H1 (cell line): Measurements from ENCODE around the gene JAKMIP3. TPM values are rescaled to one million over a fixed set of nuclear protein-coding genes. Genes with fewer than 3 reads are reported as not detected.

ENCODE experiments used
- CTCF ChIA-PET: fragments of 300-600 bp; sonication (Branson Sonifier 250); formaldehyde crosslinking; loops from one replicate; lab custom pipeline; 2021; ENCODE audit not compliant: partially characterized antibody; lab: Charles Lee
- POLR2A ChIA-PET: fragments of 300-600 bp; sonication (Branson Sonifier 250); formaldehyde crosslinking; loops from one replicate; lab custom pipeline; 2021; ENCODE audit warnings: inconsistent platforms; ENCODE audit not compliant: partially characterized antibody; lab: Charles Lee
- DNase-seq, 2 experiments: peaks; one replicate each; pipeline versions ENCODE4 v3.0.0 to v3.0.0-alpha.2; 2010 to 2022; ENCODE audit warnings: low spot score in 2 of 2, low read depth in 1 of 2, mixed read lengths in 1 of 2
- FAIRE-seq: peaks from 2 replicates; lab custom pipeline; 2011; peaks lifted over from hg19 to GRCh38; lab: Jason Lieb, UNC
- H2AFZ ChIP-seq: 2 replicates; pipeline ENCODE4 v1.8.1; 2012; ENCODE audit warnings: low read length, inconsistent platforms
- H2AK5ac ChIP-seq: 2 replicates; pipeline ENCODE4 v1.6.1; 2013; ENCODE audit warnings: low read depth, low read length
- H2BK120ac ChIP-seq: replicated peaks from 2 replicates; pipeline ENCODE3; 2013; ENCODE audit warnings: low read depth, low read length, inconsistent platforms
- H2BK12ac ChIP-seq: 2 replicates; pipeline ENCODE4 v1.6.1; 2013; ENCODE audit warnings: low read depth, low read length
- H2BK15ac ChIP-seq: 2 replicates; pipeline ENCODE4 v1.6.1; 2013; ENCODE audit warnings: low read length
- H2BK20ac ChIP-seq: 2 replicates; pipeline ENCODE4 v1.6.1; 2013; ENCODE audit warnings: low read length
- H2BK5ac ChIP-seq: 2 replicates; pipeline ENCODE4 v1.6.1; 2013; ENCODE audit warnings: low read depth, low read length
- H3K14ac ChIP-seq: 2 replicates; pipeline ENCODE4 v1.6.1; 2013; ENCODE audit warnings: inconsistent platforms; ENCODE audit not compliant: insufficient read length
- H3K18ac ChIP-seq: 2 replicates; pipeline ENCODE4 v1.6.1; 2013; ENCODE audit warnings: low read length; ENCODE audit errors: extremely low read depth
- H3K23ac ChIP-seq: 2 replicates; pipeline ENCODE4 v1.6.1; 2013; ENCODE audit warnings: inconsistent platforms; ENCODE audit not compliant: insufficient read length
- H3K23me2 ChIP-seq: 2 replicates; pipeline ENCODE4 v1.6.1; 2013; ENCODE audit warnings: low read depth, low read length
- H3K27ac ChIP-seq: 2 replicates; pipeline ENCODE4 v1.6.1; 2011; ENCODE audit warnings: low read depth, low read length, inconsistent platforms
- H3K27me3 ChIP-seq, 4 experiments: replicated peaks in 1 of 4; 1 replicate in 1 of 4; 2 replicates in 3 of 4; pipeline versions ENCODE4 v1.6.1 to v1.8.1; 2011 to 2013; ENCODE audit warnings: low read length in 3 of 4, mild to moderate bottlenecking in 3 of 4, inconsistent platforms in 2 of 4, mixed read lengths in 2 of 4, moderate library complexity in 1 of 4; ENCODE audit not compliant: control insufficient read depth in 3 of 4, insufficient read depth in 3 of 4; ENCODE audit errors: extremely low read depth in 1 of 4
- H3K36me3 ChIP-seq, 4 experiments: 2 replicates each; pipeline versions ENCODE4 v1.6.1 to v1.8.1; 2011 to 2013; ENCODE audit warnings: mild to moderate bottlenecking in 4 of 4, low read length in 3 of 4, moderate library complexity in 2 of 4, control low read depth in 1 of 4, inconsistent platforms in 1 of 4; ENCODE audit not compliant: insufficient read depth in 4 of 4, control insufficient read depth in 2 of 4
- H3K4ac ChIP-seq: replicated peaks from 2 replicates; pipeline ENCODE3; 2013; ENCODE audit warnings: low read length, low read depth, mixed read lengths, inconsistent platforms; ENCODE audit not compliant: insufficient read length
- H3K4me1 ChIP-seq, 4 experiments: replicated peaks in 1 of 4; 1 replicate in 1 of 4; 2 replicates in 3 of 4; pipeline versions ENCODE4 v1.6.1 to v1.8.1; 2011 to 2013; ENCODE audit warnings: low read length in 3 of 4, inconsistent platforms in 2 of 4, mixed read lengths in 1 of 4; ENCODE audit not compliant: insufficient read depth in 4 of 4, control insufficient read depth in 3 of 4
- H3K4me2 ChIP-seq, 2 experiments: 2 replicates each; pipeline versions ENCODE4 v1.6.1 to v1.8.1; 2011 to 2013; ENCODE audit warnings: low read depth in 2 of 2, low read length in 2 of 2, control low read depth in 1 of 2, inconsistent platforms in 1 of 2, mild to moderate bottlenecking in 1 of 2; ENCODE audit not compliant: insufficient read depth in 1 of 2
- H3K4me3 ChIP-seq, 4 experiments: fragments of 200-600, 300-600 bp in 1 of 4; sonication (generic), shearing (Covaris generic), sonication (Bioruptor Twin) in 1 of 4; 2 replicates each; pipeline versions ENCODE4 v1.5.1 to v1.8.1; 2011 to 2016; ENCODE audit warnings: low read length in 4 of 4, low read depth in 3 of 4, control low read depth in 2 of 4, inconsistent platforms in 2 of 4, mild to moderate bottlenecking in 2 of 4, mixed read lengths in 1 of 4, moderate library complexity in 1 of 4; ENCODE audit not compliant: insufficient read depth in 2 of 4; ENCODE audit errors: extremely low read depth in 1 of 4
- H3K56ac ChIP-seq: replicated peaks from 2 replicates; pipeline ENCODE3; 2013; ENCODE audit warnings: low read depth, mild to moderate bottlenecking, mixed read lengths, low read length, inconsistent platforms; ENCODE audit not compliant: insufficient read length
- H3K79me1 ChIP-seq: 2 replicates; pipeline ENCODE4 v1.6.1; 2013; ENCODE audit warnings: low read depth, low read length, control low read depth
- H3K79me2 ChIP-seq, 2 experiments: 2 replicates each; pipeline versions ENCODE4 v1.6.1 to v1.8.1; 2012 to 2013; ENCODE audit warnings: low read length in 2 of 2, mild to moderate bottlenecking in 2 of 2, inconsistent platforms in 1 of 2; ENCODE audit not compliant: insufficient read depth in 2 of 2, control insufficient read depth in 1 of 2
- H3K9ac ChIP-seq, 4 experiments: replicated peaks in 1 of 4; 1 replicate in 1 of 4; 2 replicates in 3 of 4; pipeline versions ENCODE4 v1.6.1 to v1.8.1; 2011 to 2013; ENCODE audit warnings: low read depth in 3 of 4, low read length in 3 of 4, control low read depth in 2 of 4, mild to moderate bottlenecking in 2 of 4, moderate library complexity in 2 of 4, inconsistent platforms in 1 of 4; ENCODE audit errors: extremely low read depth in 1 of 4
- H3K9me3 ChIP-seq, 2 experiments: 2 replicates each; pipeline versions ENCODE4 v1.6.1 to v1.8.1; 2012 to 2013; ENCODE audit warnings: mild to moderate bottlenecking in 2 of 2, moderate library complexity in 2 of 2, control low read depth in 1 of 2, inconsistent platforms in 1 of 2, low read depth in 1 of 2, low read length in 1 of 2, mixed read lengths in 1 of 2; ENCODE audit not compliant: insufficient read depth in 2 of 2
- H4K20me1 ChIP-seq, 2 experiments: replicated peaks in 1 of 2; 2 replicates each; pipeline versions ENCODE3 to v1.8.1; 2011 to 2013; ENCODE audit warnings: inconsistent platforms in 2 of 2, low read length in 2 of 2, mild to moderate bottlenecking in 1 of 2; ENCODE audit not compliant: insufficient read depth in 2 of 2, control insufficient read depth in 1 of 2
- H4K5ac ChIP-seq: 2 replicates; pipeline ENCODE4 v1.6.1; 2013; ENCODE audit warnings: low read length, low read depth, mixed read lengths, inconsistent platforms; ENCODE audit not compliant: insufficient read length
- H4K8ac ChIP-seq: 2 replicates; pipeline ENCODE4 v1.8.0; 2013; ENCODE audit warnings: mild to moderate bottlenecking, moderate library complexity, low read length, inconsistent platforms; ENCODE audit not compliant: insufficient read depth; ENCODE audit errors: extremely low read depth
- H4K91ac ChIP-seq: replicated peaks from 2 replicates; pipeline ENCODE3; 2013; ENCODE audit warnings: low read length, mixed read lengths, inconsistent platforms; ENCODE audit not compliant: insufficient read length
- TAF7 ChIP-seq: optimal IDR thresholded peaks from 2 replicates; pipeline ENCODE3; 2011; ENCODE audit warnings: low read depth, mild to moderate bottlenecking, inconsistent platforms, low read length, moderate library complexity, borderline replicate concordance
- TBP ChIP-seq: IDR thresholded peaks from 2 replicates; pipeline ENCODE4 v1.6.1; 2011; ENCODE audit warnings: low read depth, low read length, improper control_type of control experiment
- WGBS, 2 experiments: shearing (Covaris generic) in 1 of 2; methylation state at CpG; one replicate each; pipeline versions ENCODE4 v1.1.6 to v1.1.7; 2013 to 2015; ENCODE audit warnings: low lambda C conversion rate in 2 of 2, mixed read lengths in 2 of 2, inconsistent platforms in 1 of 2, low coverage in 1 of 2, missing lambda C conversion rate in 1 of 2; ENCODE audit not compliant: insufficient replicate concordance in 2 of 2, insufficient coverage in 1 of 2, insufficient read length in 1 of 2; ENCODE audit errors: extremely low coverage in 1 of 2, missing lambda C conversion rate in 1 of 2; 5-methylcytosine and 5-hydroxymethylcytosine counted together
- polyA plus RNA-seq, 7 experiments: library from polyadenylated mRNA; depleted of rRNA in 3 of 7; stranded (reverse) in 5 of 7; unstranded in 2 of 7; fragments of >200 nt in 5 of 7; fragments of 200-250 nt in 2 of 7; gene quantifications; 1 replicate in 5 of 7; 2 replicates in 1 of 7; 4 replicates in 1 of 7; pipeline versions ENCODE4 v1.2.1 to v1.2.3, GENCODE V29; 2011 to 2013; ENCODE audit warnings: missing spikeins in 2 of 7, mixed read lengths in 2 of 7
- total RNA-seq: library from RNA; stranded (reverse); fragmentation: NEBNext Ultra II Directional; extraction: Animal tissue kit (Norgen Biotek cat#: 25700); gene quantifications from 2 replicates; pipeline ENCODE4 v1.2.1, GENCODE V29; 2021
- TF ChIP-seq, protein P1 (sequence below): IDR thresholded peaks from 2 replicates; pipeline ENCODE4 v1.6.1; 2011; ENCODE audit warnings: low read depth, mild to moderate bottlenecking, low read length; ENCODE audit not compliant: insufficient read depth

The JAKMIP3 gene
- total and polyA plus RNA-seq, 2 of the 8 experiments (the other 6 are each of a cell fraction or from before 2014, with no cell fraction given): 0.83 to 0.91 TPM

DNA sequence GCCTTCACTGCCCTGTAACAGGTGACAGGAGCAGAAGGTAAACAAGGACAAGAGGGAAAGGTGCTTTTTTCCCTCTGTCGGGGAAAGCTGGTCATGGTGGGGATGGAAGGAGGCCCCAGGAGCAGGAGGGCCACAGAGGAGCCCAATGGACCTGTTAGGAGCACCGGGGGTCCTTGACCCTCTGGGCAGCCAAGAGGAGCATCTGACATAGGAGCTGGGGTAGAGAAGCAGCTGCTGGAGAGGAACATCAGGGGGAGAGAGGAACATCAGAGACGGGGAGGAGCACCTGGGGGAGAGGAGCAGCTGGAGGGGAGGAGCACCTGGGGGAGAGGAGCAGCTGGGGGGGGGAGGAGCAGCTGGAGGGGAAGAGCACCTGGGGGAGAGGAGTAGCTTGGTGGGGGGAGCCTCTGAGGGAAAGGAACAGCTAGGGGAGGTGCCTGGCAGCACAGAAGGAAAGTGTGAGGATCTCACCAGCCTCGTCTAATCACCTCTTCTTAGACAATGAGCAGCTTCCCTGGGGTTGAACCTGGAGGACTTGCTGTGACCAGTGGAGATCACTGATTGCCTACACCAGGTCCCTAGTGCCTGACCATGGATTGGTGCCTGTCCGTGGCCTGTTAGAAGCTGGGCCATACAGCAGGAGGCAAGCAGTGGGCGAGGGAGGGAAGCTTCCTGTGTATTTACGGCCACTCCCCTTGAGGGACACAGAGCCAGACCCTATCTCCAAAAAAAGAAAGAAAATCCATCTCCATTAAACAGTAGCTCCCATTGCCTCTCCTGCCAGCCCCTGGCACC lies 37.6 kb downstream of the JAKMIP3 start:
- no peak overlapping the region for H3K56ac ChIP-seq
- no peak overlapping the region for H2BK12ac ChIP-seq
- no peak overlapping the region for H3K23ac ChIP-seq
- FAIRE-seq (no peak), DNase-seq (no peak)
- no peaks in the 10 kb centered on the region for H3K36me3 ChIP-seq
- no peak overlapping the region for H3K4ac ChIP-seq
- CTCF ChIA-PET: interaction anchor here (0.7 to 3.2 kb wide), 7 partner anchors 11 to 40 kb away, joined by 3 to 19 read pairs (median 4); no protein-coding TSS in a partner anchor
- H3K4me1 ChIP-seq: no peaks in the 10 kb centered on the region; a peak in 1 of 7 replicates
- H3K27ac ChIP-seq: no peak overlapping the region
- no peaks in the 10 kb centered on the region for H3K9me3 ChIP-seq
- no peak overlapping the region for H3K4me2 ChIP-seq
- no peaks in the 10 kb centered on the region for H3K23me2 ChIP-seq
- peaks cover 0 to 1% of the 10 kb centered on the region in 2 experiments for H4K20me1 ChIP-seq
- H3K18ac ChIP-seq: no peak overlapping the region
- no peak overlapping the region for H2AFZ ChIP-seq
- H3K9ac ChIP-seq: no peak overlapping the region
- H3K4me3 ChIP-seq: no peak overlapping the region
- WGBS, 2 experiments: 78% methylated on average over 7 of the region's 7 CpGs; no CpG with 5 or more reads in 1 of the 2 experiments
- no peak overlapping the region for H2BK20ac ChIP-seq
- H4K8ac ChIP-seq: no peak overlapping the region
- H3K14ac ChIP-seq: no peak overlapping the region
- H2BK15ac ChIP-seq: no peak overlapping the region
- H3K27me3 ChIP-seq: no peaks in the 10 kb centered on the region
- H4K5ac ChIP-seq: no peak overlapping the region
- POLR2A ChIA-PET: interaction anchor here (0.7 to 1.2 kb wide), 2 partner anchors 20 to 68 kb away, joined by 3 read pairs; no protein-coding TSS in a partner anchor
- H2AK5ac ChIP-seq: no peak overlapping the region
- H4K91ac ChIP-seq: no peak overlapping the region
- no peak overlapping the region for H2BK120ac ChIP-seq
- no peaks in the 10 kb centered on the region; the same call in 1 of the 2 replicates for H3K79me1 ChIP-seq
- no peaks in the 10 kb centered on the region for H3K79me2 ChIP-seq
- TF ChIP-seq TAF7 (no peak), TBP (no peak)
- TF ChIP-seq, protein P1, sequence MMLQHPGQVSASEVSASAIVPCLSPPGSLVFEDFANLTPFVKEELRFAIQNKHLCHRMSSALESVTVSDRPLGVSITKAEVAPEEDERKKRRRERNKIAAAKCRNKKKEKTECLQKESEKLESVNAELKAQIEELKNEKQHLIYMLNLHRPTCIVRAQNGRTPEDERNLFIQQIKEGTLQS: no peak
- no peak overlapping the region for H2BK5ac ChIP-seq
